Activated T-helper 1 cell treated with anti-CD3 and anti-CD28 coated beads, Interleukin-2, amount 50 U/mL, for 16 hours (primary cell): ENCODE data around the gene PITPNM3.

Experiments used
- DNase-seq, 2 donors: peaks; one replicate each; pipeline ENCODE4 v3.0.0-alpha.2; 2020; ENCODE audit warnings: low read depth in 1 of 2, low spot score in 1 of 2

Gene PITPNM3

DNA sequence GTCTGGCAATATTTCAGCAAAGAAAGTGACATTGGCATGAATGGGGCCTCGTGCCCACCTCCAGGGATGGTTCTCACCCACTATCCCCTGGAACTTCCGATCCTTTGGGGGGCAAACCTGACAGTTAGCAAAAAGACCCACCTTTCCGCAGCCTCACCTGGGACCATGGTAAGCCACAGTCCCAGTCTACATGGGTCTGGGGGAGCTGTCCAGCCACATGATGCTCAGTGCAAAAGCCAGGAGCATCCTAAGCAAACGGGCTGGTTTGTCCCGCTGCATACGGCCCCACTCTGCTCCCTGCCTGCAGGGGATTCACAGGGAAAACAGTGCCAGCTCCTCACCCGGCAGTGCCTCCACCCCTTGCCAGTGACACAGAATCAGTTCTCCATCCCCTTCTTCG lies 140.7 kb downstream of the PITPNM3 start:
- no peak for DNase-seq

DNA sequence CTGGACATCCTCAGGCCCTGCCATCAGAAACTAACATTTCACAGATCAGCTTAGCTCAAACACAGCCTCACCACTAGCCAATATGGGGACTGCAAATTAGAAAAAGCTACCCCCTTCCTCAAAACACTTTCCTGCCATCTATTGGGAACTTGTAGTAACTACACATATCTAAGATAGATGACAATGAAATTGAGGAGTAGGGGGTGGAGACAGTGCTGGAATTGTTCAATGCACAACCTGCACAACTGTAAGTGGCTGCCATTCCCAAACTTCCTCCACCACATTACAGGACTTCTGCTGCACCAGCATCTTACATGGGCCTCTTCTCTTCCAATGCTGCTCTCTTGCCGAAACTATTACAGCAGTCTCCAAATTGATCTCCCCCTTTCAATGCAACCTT lies 143.3 kb downstream of the PITPNM3 start:
- DNase-seq: no peak

GRCh38 chr17:6408735-6409134 lies 147.6 kb downstream of the PITPNM3 start:
- DNase-seq: no peak

- no peak for DNase-seq
Observed at GRCh38 chr17:6408276-6408675, 148.1 kb downstream of the PITPNM3 start.

DNA sequence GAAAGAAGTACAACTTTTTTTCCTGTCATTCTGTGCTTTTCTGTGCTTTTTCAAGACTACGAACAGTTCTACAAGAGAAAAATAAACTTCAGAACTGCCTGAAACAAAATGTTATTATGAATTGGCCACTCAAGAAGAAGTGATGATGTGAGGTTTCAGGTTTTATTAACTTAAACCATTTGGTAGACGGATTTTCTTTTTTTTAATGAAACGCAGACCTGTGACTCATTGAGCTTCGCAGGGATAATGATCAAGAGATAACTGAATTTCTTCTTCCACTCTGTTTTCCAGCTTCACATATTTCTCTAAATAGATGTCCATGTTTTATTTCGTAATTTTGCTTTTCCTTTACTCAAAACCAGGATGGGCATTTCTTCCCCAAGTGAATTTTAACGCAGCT lies 154.1 kb downstream of the PITPNM3 start:
- no peak for DNase-seq
